Large intestine (tissue), 3 donors: ENCODE data around the gene AFTPH. TPM values are rescaled to one million over a fixed set of nuclear protein-coding genes. Genes with fewer than 3 reads are reported as not detected.

Experiments used
- DNase-seq, 2 donors: peaks; one replicate each; pipeline versions ENCODE4 v3.0.0 to v3.0.0-alpha.2; 2013
- H3K27ac ChIP-seq: one replicate; pipeline ENCODE4 v1.5.1; 2013; ENCODE audit warnings: low read length
- H3K27me3 ChIP-seq: 2 replicates; pipeline ENCODE4 v1.6.1; 2013; ENCODE audit warnings: low read length; ENCODE audit not compliant: control insufficient read depth, insufficient read depth
- H3K36me3 ChIP-seq: 2 replicates; pipeline ENCODE4 v1.6.1; 2013; ENCODE audit warnings: low read length; ENCODE audit not compliant: control insufficient read depth, insufficient read depth
- H3K4me1 ChIP-seq: one replicate; pipeline ENCODE4 v1.6.1; 2013; ENCODE audit warnings: low read length; ENCODE audit not compliant: control insufficient read depth, insufficient read depth
- H3K4me3 ChIP-seq: one replicate; pipeline ENCODE4 v1.5.1; 2013; ENCODE audit warnings: low read length
- H3K9me3 ChIP-seq: one replicate; pipeline ENCODE4 v1.6.1; 2013; ENCODE audit warnings: mild to moderate bottlenecking, low read depth, low read length, moderate library complexity; ENCODE audit not compliant: control insufficient read depth
- WGBS: methylation state at CpG from one replicate; pipeline ENCODE4 v1.1.5; 2013; ENCODE audit warnings: low lambda C conversion rate; ENCODE audit not compliant: insufficient coverage; 5-methylcytosine and 5-hydroxymethylcytosine counted together
- polyA plus RNA-seq: library from polyadenylated mRNA; unstranded; fragments of 120-200 nt; gene quantifications from one replicate; pipeline ENCODE4 v1.2.1, GENCODE V29; 2013

The AFTPH gene
- polyA plus RNA-seq, 1 donor: 39.9 TPM

- H3K27ac ChIP-seq: no peak overlapping the region
- H3K4me1 ChIP-seq: no peaks in the 10 kb centered on the region
- H3K27me3 ChIP-seq: peaks cover 3% of the 10 kb centered on the region
- no peaks in the 10 kb centered on the region for H3K9me3 ChIP-seq
- whole genome bisulfite sequencing: no CpG with 5 or more reads among the region's 4 CpGs
- no peak overlapping the region for H3K4me3 ChIP-seq
- DNase-seq: no peak
- no peaks in the 10 kb centered on the region for H3K36me3 ChIP-seq
Measured at GRCh38 chr2:64493788-64494187, 30.3 kb upstream of the AFTPH start.

GRCh38 chr2:64498438-64498837, 25.7 kb upstream of the AFTPH start:
- no peak for DNase-seq
- Histone ChIP-seq H3K27ac (no peak overlapping the region), H3K27me3 (peaks cover 7% of the 10 kb centered on the region), H3K4me3 (no peak overlapping the region), H3K36me3 (no peaks in the 10 kb centered on the region), H3K4me1 (no peaks in the 10 kb centered on the region), H3K9me3 (no peaks in the 10 kb centered on the region)
- no CpG with 5 or more reads among the region's 1 CpG for WGBS

- no peaks in the 10 kb centered on the region for H3K9me3 ChIP-seq
- 43% methylated on average over 1 of the region's 5 CpGs for WGBS
Measured at GRCh38 chr2:64500549-64500948, 23.6 kb upstream of the AFTPH start.

GRCh38 chr2:64501946-64502345, 22.2 kb upstream of the AFTPH start:
- Histone ChIP-seq H3K36me3 (no peaks in the 10 kb centered on the region), H3K27me3 (peaks cover 7% of the 10 kb centered on the region), H3K4me3 (no peak overlapping the region), H3K4me1 (no peaks in the 10 kb centered on the region), H3K27ac (no peak overlapping the region), H3K9me3 (no peaks in the 10 kb centered on the region)
- WGBS: 100% methylated on average over 1 of the region's 1 CpG
- DNase-seq: no peak

More at GRCh38 chr2:64500549-64500948, 23.6 kb upstream of the AFTPH start:
- DNase-seq: no peak
- H3K4me3 ChIP-seq: no peak overlapping the region
- no peak overlapping the region for H3K27ac ChIP-seq
- H3K36me3 ChIP-seq: no peaks in the 10 kb centered on the region
- no peaks in the 10 kb centered on the region for H3K4me1 ChIP-seq
- H3K27me3 ChIP-seq: peaks cover 7% of the 10 kb centered on the region

- Histone ChIP-seq H3K27ac (no peak overlapping the region), H3K36me3 (no peaks in the 10 kb centered on the region), H3K4me3 (no peak overlapping the region), H3K9me3 (no peaks in the 10 kb centered on the region), H3K27me3 (peaks cover 7% of the 10 kb centered on the region), H3K4me1 (no peaks in the 10 kb centered on the region)
- WGBS: 79% methylated on average over 2 of the region's 4 CpGs
- no peak for DNase-seq
Measured at GRCh38 chr2:64502860-64503259, 21.3 kb upstream of the AFTPH start.

GRCh38 chr2:64504774-64505720, 19.1 kb upstream of the AFTPH start:
- Histone ChIP-seq H3K27ac (no peak overlapping the region), H3K4me1 (no peaks in the 10 kb centered on the region), H3K9me3 (no peaks in the 10 kb centered on the region), H3K27me3 (peaks cover 4% of the 10 kb centered on the region), H3K36me3 (no peaks in the 10 kb centered on the region), H3K4me3 (no peak overlapping the region)
- no peak for DNase-seq
- WGBS: 90% methylated on average over 3 of the region's 16 CpGs

- Histone ChIP-seq H3K9me3 (no peaks in the 10 kb centered on the region), H3K4me3 (no peak overlapping the region), H3K27ac (no peak overlapping the region), H3K4me1 (no peaks in the 10 kb centered on the region), H3K27me3 (no peaks in the 10 kb centered on the region), H3K36me3 (no peaks in the 10 kb centered on the region)
- DNase-seq: no peak
- WGBS: no CpG with 5 or more reads among the region's 2 CpGs
Measured at GRCh38 chr2:64506686-64507085, 17.4 kb upstream of the AFTPH start.

- Histone ChIP-seq H3K36me3 (no peaks in the 10 kb centered on the region), H3K9me3 (no peaks in the 10 kb centered on the region), H3K4me1 (no peaks in the 10 kb centered on the region), H3K4me3 (no peak overlapping the region), H3K27ac (no peak overlapping the region), H3K27me3 (peaks cover 3% of the 10 kb centered on the region)
- no peak for DNase-seq
- 57% methylated on average over 1 of the region's 1 CpG for WGBS
Measured at GRCh38 chr2:64514008-64514407, 10.1 kb upstream of the AFTPH start.

- Histone ChIP-seq H3K27ac (no peak overlapping the region), H3K9me3 (no peaks in the 10 kb centered on the region), H3K36me3 (no peaks in the 10 kb centered on the region), H3K4me1 (no peaks in the 10 kb centered on the region), H3K4me3 (no peak overlapping the region), H3K27me3 (peaks cover 3% of the 10 kb centered on the region)
- WGBS: 60% methylated on average over 1 of the region's 3 CpGs
- no peak for DNase-seq
Measured at GRCh38 chr2:64515086-64515485, 9.0 kb upstream of the AFTPH start.

GRCh38 chr2:64516651-64517510, 7.2 kb upstream of the AFTPH start:
- no CpG with 5 or more reads among the region's 7 CpGs for WGBS
- H3K9me3 ChIP-seq: no peaks in the 10 kb centered on the region
- no peak for DNase-seq
- H3K36me3 ChIP-seq: no peaks in the 10 kb centered on the region
- no peaks in the 10 kb centered on the region for H3K4me1 ChIP-seq
- no peak overlapping the region for H3K27ac ChIP-seq
- H3K27me3 ChIP-seq: peaks cover 3% of the 10 kb centered on the region
- H3K4me3 ChIP-seq: no peak overlapping the region
